G401 (cell line): ENCODE data around the gene STRA6. TPM values are rescaled to one million over a fixed set of nuclear protein-coding genes. Genes with fewer than 3 reads are reported as not detected.
A peak's percentile ranks its signal among the peaks of the same experiment; 100 is the strongest.

Source experiments
- DNase-seq: peaks from one replicate; pipeline ENCODE4 v3.0.0-alpha.2; 2015; ENCODE audit warnings: low spot score
- in situ Hi-C: cut with HindIII; loops from 2 replicates; pipeline ENCODE4 v1.10.0; 2016; ENCODE audit warnings: low sequenced_read_pairs, mixed read lengths
- total RNA-seq: library from RNA; depleted of rRNA; stranded (reverse); fragments of >200 nt; shearing (Covaris generic); gene quantifications from 2 replicates; pipeline ENCODE4 v1.2.3, GENCODE V29; 2014

The STRA6 gene
- total RNA-seq, 1 experiment from 2014 or later, result 23.9 TPM

GRCh38 chr15:74228723-74229081 lies 26.1 kb upstream of the STRA6 start:
- in situ Hi-C loops, result no loop called here
- no peak for DNase-seq

- in situ Hi-C loops, result no loop called here
- DNase-seq, result no peak
These were observed 25.6 kb upstream of the STRA6 start for GRCh38 chr15:74227968-74228722.

- DNase-seq, result peak; percentile 65
- in situ Hi-C loops, result no loop called here
These were observed 24.4 kb upstream of the STRA6 start for GRCh38 chr15:74226761-74227540.

DNA sequence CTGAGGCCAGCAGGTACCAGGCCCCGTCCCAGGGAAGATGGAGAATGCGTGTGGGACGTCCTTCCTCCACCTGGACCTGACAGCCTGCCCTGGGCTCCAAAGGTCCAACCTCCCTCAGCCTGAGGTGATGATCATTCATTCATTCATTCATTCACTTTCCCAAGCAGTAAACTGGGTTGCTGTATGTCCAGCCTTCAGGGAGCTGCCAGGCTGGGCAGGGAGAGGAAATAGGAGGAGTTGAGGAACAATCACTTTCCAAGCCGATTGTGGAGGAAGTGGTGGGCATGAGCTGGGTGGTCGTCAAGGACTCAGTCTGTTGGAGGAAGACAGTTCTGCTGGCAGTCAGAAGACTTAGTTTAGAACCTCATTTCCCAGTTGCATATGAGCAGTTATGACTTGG lies 23.3 kb upstream of the STRA6 start:
- in situ Hi-C loops, result no loop called here
- no peak for DNase-seq

- no peak for DNase-seq
- in situ Hi-C loops, result no loop called here
These were observed 19.9 kb upstream of the STRA6 start for GRCh38 chr15:74222240-74223119.

- in situ Hi-C loops, result no loop called here
These were observed 19.0 kb upstream of the STRA6 start for GRCh38 chr15:74221399-74222239.

GRCh38 chr15:74220475-74221248 lies 18.1 kb upstream of the STRA6 start:
- in situ Hi-C loops, result no loop called here
- no peak for DNase-seq

More at GRCh38 chr15:74221399-74222239, 19.0 kb upstream of the STRA6 start:
- DNase-seq, result no peak

- DNase-seq, result no peak
- in situ Hi-C loops, result no loop called here
These were observed 15.6 kb upstream of the STRA6 start for GRCh38 chr15:74217907-74218885.

- DNase-seq, result no peak
- in situ Hi-C loops, result no loop called here
These were observed 14.4 kb upstream of the STRA6 start for GRCh38 chr15:74216949-74217348.

DNA sequence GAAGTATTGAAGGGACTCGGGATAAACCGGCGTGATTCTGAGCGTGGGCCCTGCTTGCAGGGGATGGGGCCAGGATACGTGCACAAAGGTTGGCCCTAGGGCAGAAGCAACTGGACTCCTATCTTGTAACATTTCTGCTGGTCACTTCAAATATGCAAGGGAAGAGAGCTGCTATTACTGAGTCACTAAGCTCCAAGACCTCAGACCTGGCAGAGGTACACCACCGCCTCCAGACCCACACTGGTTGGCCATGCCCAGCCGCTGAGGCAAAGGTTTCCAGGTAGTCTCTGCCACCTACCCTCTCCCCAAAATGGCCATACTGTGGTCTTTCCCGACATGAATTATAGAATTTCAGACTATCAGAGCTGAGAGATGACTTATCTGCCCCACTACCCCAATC lies 13.4 kb upstream of the STRA6 start:
- in situ Hi-C loops, result no loop called here
- no peak for DNase-seq

GRCh38 chr15:74214324-74215021 lies 11.9 kb upstream of the STRA6 start:
- DNase-seq, result no peak
- in situ Hi-C loops, result loop anchor here (5.0 kb wide), 1 partner anchor 42 kb away; the partner anchor contains the start of gene ISLR

GRCh38 chr15:74213858-74214284 lies 11.3 kb upstream of the STRA6 start:
- DNase-seq, result no peak
- in situ Hi-C loops, result loop anchor here (5.0 kb wide), 1 partner anchor 42 kb away; the partner anchor contains the start of gene ISLR

DNA sequence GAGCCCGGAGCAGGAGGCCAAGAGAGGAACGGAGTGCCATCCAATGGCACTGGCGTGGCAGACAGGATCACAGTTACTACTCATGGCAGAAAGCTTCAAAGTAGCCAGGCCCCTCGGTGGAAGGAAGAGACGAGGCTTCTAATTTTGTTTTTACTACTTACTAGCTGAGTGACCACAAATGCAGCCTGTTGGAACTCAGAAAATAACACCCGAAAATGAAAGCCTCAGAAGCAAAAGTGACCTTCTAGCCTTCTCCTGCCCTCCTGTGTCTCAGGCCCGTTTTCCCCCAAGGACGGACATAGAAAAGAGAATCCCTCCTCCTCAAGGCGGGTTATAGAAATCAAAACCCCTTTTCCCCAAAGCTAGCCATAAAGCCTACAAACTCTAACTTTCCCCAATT lies 9.9 kb upstream of the STRA6 start:
- DNase-seq, result no peak
- in situ Hi-C loops, result loop anchor here (5.0 kb wide), 1 partner anchor 40 kb away; the partner anchor contains the start of gene ISLR

- in situ Hi-C loops, result loop anchor here (5.0 kb wide), 1 partner anchor 39 kb away; the partner anchor contains the start of gene ISLR
- DNase-seq, result no peak
These were observed 9.1 kb upstream of the STRA6 start for GRCh38 chr15:74211656-74212055.

GRCh38 chr15:74210729-74211128 lies 8.1 kb upstream of the STRA6 start:
- DNase-seq, result no peak
- in situ Hi-C loops, result loop anchor here (5.0 kb wide), 1 partner anchor 38 kb away; the partner anchor contains the start of gene ISLR
